ENCODE measurements around the gene SSC4D.

Gene SSC4D

GRCh38 chr7:76351372-76351771, 58.1 kb downstream of the SSC4D start:
- WGBS (ENCODE audit: insufficient coverage), result 94% methylated on average over 5 of the region's 7 CpGs
- POLR2A ChIA-PET, result no interaction called here

DNA sequence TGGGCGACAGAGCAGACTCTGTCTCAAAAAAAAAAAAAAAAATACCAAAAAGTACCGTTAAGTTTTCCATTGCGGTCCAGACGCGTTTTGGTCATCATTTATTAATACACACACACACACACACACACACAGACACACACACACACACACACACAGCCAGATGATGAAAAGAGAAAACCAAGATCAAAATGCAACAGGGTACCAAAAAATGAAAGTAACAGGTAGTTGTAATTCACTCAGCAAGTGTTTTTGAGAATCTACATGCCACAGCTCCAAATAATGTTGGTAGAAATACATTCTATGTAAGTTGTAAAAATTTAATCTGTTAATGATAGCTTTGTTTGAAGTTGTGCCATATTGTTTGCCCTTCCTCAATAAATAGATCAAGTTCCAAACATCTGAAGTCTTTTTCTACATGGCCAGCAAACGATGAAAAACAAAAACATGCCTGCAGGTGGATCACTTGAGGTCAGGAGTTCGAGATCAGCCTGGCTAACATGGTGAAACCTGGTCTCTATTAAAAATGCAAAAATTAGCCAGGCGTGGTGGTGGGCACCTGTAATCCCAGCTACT, 60.1 kb downstream of the SSC4D start:
- no peak overlapping the region for H3K27ac ChIP-seq (ENCODE audit: insufficient read depth in 1 of 2, low read depth in 1 of 2, low read length in 2 of 2, poor library complexity in 1 of 2, severe bottlenecking in 2 of 2)
- H3K4me3 ChIP-seq (ENCODE audit: control insufficient read depth in 1 of 7, extremely low read depth in 1 of 7, insufficient read depth in 4 of 7, low read depth in 2 of 7, low read length in 6 of 7), result no peak overlapping the region
- H3K4me1 ChIP-seq (ENCODE audit: control extremely low read depth in 1 of 4, control insufficient read depth in 4 of 4, insufficient read depth in 4 of 4, low read length in 3 of 4), result peaks cover 0 to 7% (median 3%) of the 10 kb centered on the region in 4 experiments
- 100% methylated on average over 3 of the region's 8 CpGs for WGBS (ENCODE audit: insufficient coverage)
- ChIA-PET CTCF (interaction anchor here (0.9 to 4.3 kb wide), 4 partner anchors 8 to 29 kb away, joined by 3 to 20 read pairs (median 5); no protein-coding TSS in a partner anchor), POLR2A (no interaction called here)
- DNase-seq, result no peak
- H3K27me3 ChIP-seq (replicated peaks in 2 of 5; ENCODE audit: control insufficient read depth in 4 of 5, insufficient read depth in 5 of 5, low read length in 4 of 5), result no peaks in the 10 kb centered on the region
- H3K9me3 ChIP-seq (ENCODE audit: control extremely low read depth in 1 of 5, control insufficient read depth in 4 of 5, insufficient read depth in 2 of 5, low read depth in 1 of 5, low read length in 4 of 5), result no peaks in the 10 kb centered on the region
- peaks cover 5 to 71% (median 48%) of the 10 kb centered on the region in 4 experiments for H3K36me3 ChIP-seq (ENCODE audit: control insufficient read depth in 4 of 4, insufficient read depth in 4 of 4, low read length in 3 of 4)

More at GRCh38 chr7:76351372-76351771, 58.1 kb downstream of the SSC4D start:
- H3K36me3 ChIP-seq (ENCODE audit: control insufficient read depth in 4 of 4, insufficient read depth in 4 of 4, low read length in 3 of 4), result peaks cover 5 to 72% (median 43%) of the 10 kb centered on the region in 4 experiments
- H3K27me3 ChIP-seq (replicated peaks in 2 of 5; ENCODE audit: control insufficient read depth in 4 of 5, insufficient read depth in 5 of 5, low read length in 4 of 5), result no peaks in the 10 kb centered on the region
- CTCF ChIA-PET, result interaction anchor here (0.7 to 4.3 kb wide), 6 partner anchors 8 to 175 kb away, joined by 3 to 20 read pairs (median 4); no protein-coding TSS in a partner anchor
- no peak overlapping the region for H3K4me3 ChIP-seq (ENCODE audit: control insufficient read depth in 1 of 7, extremely low read depth in 1 of 7, insufficient read depth in 4 of 7, low read depth in 2 of 7, low read length in 6 of 7)
- H3K9me3 ChIP-seq (ENCODE audit: control extremely low read depth in 1 of 5, control insufficient read depth in 4 of 5, insufficient read depth in 2 of 5, low read depth in 1 of 5, low read length in 4 of 5), result no peaks in the 10 kb centered on the region
- no peak for DNase-seq
- no peak overlapping the region for H3K27ac ChIP-seq (ENCODE audit: insufficient read depth in 1 of 2, low read depth in 1 of 2, low read length in 2 of 2, poor library complexity in 1 of 2, severe bottlenecking in 2 of 2)
- peaks cover 0 to 11% (median 8%) of the 10 kb centered on the region in 4 experiments for H3K4me1 ChIP-seq (ENCODE audit: control extremely low read depth in 1 of 4, control insufficient read depth in 4 of 4, insufficient read depth in 4 of 4, low read length in 3 of 4)

GRCh38 chr7:76347710-76348109, 61.8 kb downstream of the SSC4D start:
- ChIA-PET CTCF (interaction anchor here (0.7 to 2.3 kb wide), 4 partner anchors 10 to 28 kb away, joined by 3 to 7 read pairs (median 3); no protein-coding TSS in a partner anchor), POLR2A (no interaction called here)
- Histone ChIP-seq H3K4me3 (ENCODE audit: control insufficient read depth in 1 of 7, extremely low read depth in 1 of 7, insufficient read depth in 4 of 7, low read depth in 2 of 7, low read length in 6 of 7) (no peak overlapping the region), H3K27me3 (replicated peaks in 2 of 5; ENCODE audit: control insufficient read depth in 4 of 5, insufficient read depth in 5 of 5, low read length in 4 of 5) (no peaks in the 10 kb centered on the region), H3K36me3 (ENCODE audit: control insufficient read depth in 4 of 4, insufficient read depth in 4 of 4, low read length in 3 of 4) (peaks cover 10 to 82% (median 58%) of the 10 kb centered on the region in 4 experiments), H3K27ac (ENCODE audit: insufficient read depth in 1 of 2, low read depth in 1 of 2, low read length in 2 of 2, poor library complexity in 1 of 2, severe bottlenecking in 2 of 2) (no peak overlapping the region), H3K4me1 (ENCODE audit: control extremely low read depth in 1 of 4, control insufficient read depth in 4 of 4, insufficient read depth in 4 of 4, low read length in 3 of 4) (peaks cover 0 to 7% (median 3%) of the 10 kb centered on the region in 4 experiments), H3K9me3 (ENCODE audit: control extremely low read depth in 1 of 5, control insufficient read depth in 4 of 5, insufficient read depth in 2 of 5, low read depth in 1 of 5, low read length in 4 of 5) (no peaks in the 10 kb centered on the region)
- 86% methylated on average over 3 of the region's 5 CpGs for WGBS (ENCODE audit: insufficient coverage)
- DNase-seq, result no peak

- Histone ChIP-seq H3K4me3 (ENCODE audit: control insufficient read depth in 1 of 7, extremely low read depth in 1 of 7, insufficient read depth in 4 of 7, low read depth in 2 of 7, low read length in 6 of 7) (no peak overlapping the region), H3K9me3 (ENCODE audit: control extremely low read depth in 1 of 5, control insufficient read depth in 4 of 5, insufficient read depth in 2 of 5, low read depth in 1 of 5, low read length in 4 of 5) (no peaks in the 10 kb centered on the region), H3K4me1 (ENCODE audit: control extremely low read depth in 1 of 4, control insufficient read depth in 4 of 4, insufficient read depth in 4 of 4, low read length in 3 of 4) (peaks cover 1 to 9% (median 7%) of the 10 kb centered on the region in 4 experiments), H3K27ac (ENCODE audit: insufficient read depth in 1 of 2, low read depth in 1 of 2, low read length in 2 of 2, poor library complexity in 1 of 2, severe bottlenecking in 2 of 2) (peak overlapping the region in 1 of 2 experiments; percentile 51), H3K27me3 (replicated peaks in 2 of 5; ENCODE audit: control insufficient read depth in 4 of 5, insufficient read depth in 5 of 5, low read length in 4 of 5) (no peaks in the 10 kb centered on the region), H3K36me3 (ENCODE audit: control insufficient read depth in 4 of 4, insufficient read depth in 4 of 4, low read length in 3 of 4) (peaks cover 10 to 84% (median 65%) of the 10 kb centered on the region in 4 experiments)
- ChIA-PET CTCF (no interaction called here), POLR2A (no interaction called here)
- no peak for DNase-seq
- WGBS (ENCODE audit: insufficient coverage), result 43% methylated on average over 5 of the region's 8 CpGs
Measured at GRCh38 chr7:76346778-76347177, 62.7 kb downstream of the SSC4D start.

GRCh38 chr7:76346097-76346496, 63.4 kb downstream of the SSC4D start:
- Histone ChIP-seq H3K4me3 (ENCODE audit: control insufficient read depth in 1 of 7, extremely low read depth in 1 of 7, insufficient read depth in 4 of 7, low read depth in 2 of 7, low read length in 6 of 7) (no peak overlapping the region), H3K27ac (ENCODE audit: insufficient read depth in 1 of 2, low read depth in 1 of 2, low read length in 2 of 2, poor library complexity in 1 of 2, severe bottlenecking in 2 of 2) (peak overlapping the region in 1 of 2 experiments; percentile 51), H3K4me1 (ENCODE audit: control extremely low read depth in 1 of 4, control insufficient read depth in 4 of 4, insufficient read depth in 4 of 4, low read length in 3 of 4) (peaks cover 1 to 15% (median 10%) of the 10 kb centered on the region in 4 experiments), H3K27me3 (replicated peaks in 2 of 5; ENCODE audit: control insufficient read depth in 4 of 5, insufficient read depth in 5 of 5, low read length in 4 of 5) (no peaks in the 10 kb centered on the region), H3K36me3 (ENCODE audit: control insufficient read depth in 4 of 4, insufficient read depth in 4 of 4, low read length in 3 of 4) (peaks cover 10 to 85% (median 65%) of the 10 kb centered on the region in 4 experiments), H3K9me3 (ENCODE audit: control extremely low read depth in 1 of 5, control insufficient read depth in 4 of 5, insufficient read depth in 2 of 5, low read depth in 1 of 5, low read length in 4 of 5) (no peaks in the 10 kb centered on the region)
- POLR2A ChIA-PET, result interaction anchor here (1.2 kb wide), 1 partner anchor 19 kb away, joined by 8 read pairs; no protein-coding TSS in a partner anchor
- CTCF ChIA-PET, result no interaction called here
- WGBS (ENCODE audit: insufficient coverage), result 96% methylated on average over 6 of the region's 6 CpGs
- DNase-seq, result no peak

DNA sequence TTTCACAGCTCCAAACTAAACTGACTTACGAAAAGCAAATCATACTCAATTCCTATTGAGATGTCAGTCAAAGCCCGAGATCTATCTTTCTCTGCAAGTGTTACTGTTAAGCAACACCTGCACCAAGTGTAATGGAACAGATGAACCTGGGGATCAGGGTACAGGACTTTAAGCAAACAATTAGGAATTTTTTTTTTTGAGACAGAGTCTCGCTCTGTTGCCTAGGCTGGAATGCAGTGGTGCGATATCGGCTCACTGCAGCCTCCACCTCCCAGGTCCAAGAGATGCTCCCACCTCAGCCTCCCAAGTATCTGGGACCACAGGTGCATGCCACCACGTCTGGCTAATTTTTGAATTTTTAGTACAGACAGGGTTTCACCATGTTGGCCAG, 65.6 kb downstream of the SSC4D start:
- DNase-seq, result no peak
- H3K27ac ChIP-seq (ENCODE audit: insufficient read depth in 1 of 2, low read depth in 1 of 2, low read length in 2 of 2, poor library complexity in 1 of 2, severe bottlenecking in 2 of 2), result no peak overlapping the region
- CTCF ChIA-PET, result interaction anchor here (1.0 to 1.2 kb wide), 4 partner anchors 9 to 14 kb away, joined by 3 read pairs; no protein-coding TSS in a partner anchor
- no peaks in the 10 kb centered on the region for H3K9me3 ChIP-seq (ENCODE audit: control extremely low read depth in 1 of 5, control insufficient read depth in 4 of 5, insufficient read depth in 2 of 5, low read depth in 1 of 5, low read length in 4 of 5)
- no peaks in the 10 kb centered on the region for H3K27me3 ChIP-seq (replicated peaks in 2 of 5; ENCODE audit: control insufficient read depth in 4 of 5, insufficient read depth in 5 of 5, low read length in 4 of 5)
- peaks cover 12 to 73% (median 52%) of the 10 kb centered on the region in 4 experiments for H3K36me3 ChIP-seq (ENCODE audit: control insufficient read depth in 4 of 4, insufficient read depth in 4 of 4, low read length in 3 of 4)
- POLR2A ChIA-PET, result interaction anchor here (0.7 kb wide), 1 partner anchor 21 kb away, joined by 3 read pairs; no protein-coding TSS in a partner anchor
- no peak overlapping the region for H3K4me3 ChIP-seq (ENCODE audit: control insufficient read depth in 1 of 7, extremely low read depth in 1 of 7, insufficient read depth in 4 of 7, low read depth in 2 of 7, low read length in 6 of 7)
- peaks cover 1 to 23% (median 16%) of the 10 kb centered on the region in 4 experiments for H3K4me1 ChIP-seq (ENCODE audit: control extremely low read depth in 1 of 4, control insufficient read depth in 4 of 4, insufficient read depth in 4 of 4, low read length in 3 of 4)
- WGBS (ENCODE audit: insufficient coverage), result 97% methylated on average over 6 of the region's 6 CpGs

GRCh38 chr7:76343294-76343930, 66.1 kb downstream of the SSC4D start:
- Histone ChIP-seq H3K4me3 (ENCODE audit: control insufficient read depth in 1 of 7, extremely low read depth in 1 of 7, insufficient read depth in 4 of 7, low read depth in 2 of 7, low read length in 6 of 7) (no peak overlapping the region), H3K9me3 (ENCODE audit: control extremely low read depth in 1 of 5, control insufficient read depth in 4 of 5, insufficient read depth in 2 of 5, low read depth in 1 of 5, low read length in 4 of 5) (no peaks in the 10 kb centered on the region), H3K4me1 (ENCODE audit: control extremely low read depth in 1 of 4, control insufficient read depth in 4 of 4, insufficient read depth in 4 of 4, low read length in 3 of 4) (peaks cover 1 to 23% (median 16%) of the 10 kb centered on the region in 4 experiments), H3K27ac (ENCODE audit: insufficient read depth in 1 of 2, low read depth in 1 of 2, low read length in 2 of 2, poor library complexity in 1 of 2, severe bottlenecking in 2 of 2) (no peak overlapping the region), H3K27me3 (replicated peaks in 2 of 5; ENCODE audit: control insufficient read depth in 4 of 5, insufficient read depth in 5 of 5, low read length in 4 of 5) (no peaks in the 10 kb centered on the region), H3K36me3 (ENCODE audit: control insufficient read depth in 4 of 4, insufficient read depth in 4 of 4, low read length in 3 of 4) (peaks cover 15 to 75% (median 50%) of the 10 kb centered on the region in 4 experiments)
- no peak for DNase-seq
- POLR2A ChIA-PET, result no interaction called here
- 99% methylated on average over 5 of the region's 6 CpGs for WGBS (ENCODE audit: insufficient coverage)
- CTCF ChIA-PET, result interaction anchor here (0.7 to 1.2 kb wide), 5 partner anchors 8 to 25 kb away, joined by 3 read pairs; no protein-coding TSS in a partner anchor
